Measurements from ENCODE around the gene DRAXIN.

The DRAXIN gene

DNA sequence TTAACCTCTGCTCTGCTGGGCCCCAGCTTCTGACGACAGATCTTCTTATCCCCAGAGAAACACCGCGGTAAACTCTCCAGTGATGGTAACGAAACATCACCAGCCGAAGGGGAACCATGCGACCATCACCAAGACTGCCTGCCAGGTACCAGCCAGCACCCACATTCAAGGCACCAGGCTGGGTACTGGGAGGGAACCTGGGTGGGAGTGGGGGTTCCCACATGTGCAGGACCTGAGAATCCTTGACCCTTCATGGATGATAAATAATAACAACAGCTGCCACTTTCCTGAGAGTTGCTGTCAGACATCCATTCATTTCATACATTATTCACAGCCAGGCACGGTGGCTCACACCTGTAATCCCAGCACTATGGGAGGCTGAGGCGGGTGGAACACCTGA lies 20.8 kb downstream of the DRAXIN start:
- DNase-seq: no peak

DNA sequence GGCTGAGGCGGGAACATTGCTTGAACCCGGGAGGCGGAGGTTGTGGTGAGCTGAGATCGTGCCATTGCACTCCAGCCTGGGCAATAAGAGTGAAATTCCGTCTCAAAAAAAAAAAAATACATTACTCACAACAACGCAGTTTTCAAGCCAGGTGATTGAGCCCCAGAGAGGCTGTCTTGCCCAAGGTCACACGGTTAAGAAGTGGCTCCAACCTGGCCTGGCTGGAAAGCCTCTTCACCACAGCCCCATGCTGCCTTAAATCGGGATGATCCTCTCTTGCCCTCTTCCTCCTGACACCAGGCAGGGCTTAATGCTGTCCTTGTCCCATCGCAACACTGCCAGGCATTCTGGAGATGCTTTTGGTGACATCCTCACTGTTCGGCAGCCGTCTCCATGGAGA lies 21.6 kb downstream of the DRAXIN start:
- DNase-seq: no peak

DNA sequence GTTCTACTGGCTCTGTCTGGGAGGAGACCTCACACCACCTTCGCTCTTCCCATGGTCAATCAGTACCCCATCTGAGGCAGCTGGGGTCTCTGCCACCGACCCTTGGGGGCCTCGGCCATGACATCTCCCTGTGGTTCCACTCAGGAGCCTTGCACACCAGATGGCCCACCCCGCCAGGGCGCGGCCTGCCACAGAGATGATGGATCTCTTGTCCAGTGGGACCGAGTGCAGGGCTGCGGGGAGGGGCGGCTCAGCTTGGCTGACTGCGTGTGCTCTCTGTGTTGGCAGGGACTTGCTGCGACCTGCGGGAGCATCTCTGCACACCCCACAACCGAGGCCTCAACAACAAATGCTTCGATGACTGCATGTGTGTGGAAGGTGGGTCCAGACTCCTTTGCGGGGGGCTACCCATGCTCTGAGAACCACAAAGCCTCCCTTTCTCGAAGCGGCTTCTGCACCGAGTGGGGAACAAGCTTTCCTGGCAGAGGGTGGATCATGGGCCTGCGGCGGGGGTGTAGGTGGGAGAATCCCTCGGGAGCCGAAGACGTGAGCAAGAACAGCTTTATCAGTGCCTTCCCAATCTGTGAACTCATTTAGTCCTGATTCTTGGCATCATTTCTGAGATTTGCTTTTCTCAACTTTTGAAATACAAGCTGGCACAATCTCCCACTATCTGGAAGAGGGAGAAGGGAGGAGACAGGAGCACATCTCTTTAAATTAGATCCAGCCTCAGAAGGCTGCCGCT lies 23.5 kb downstream of the DRAXIN start:
- no peak for DNase-seq

DNA sequence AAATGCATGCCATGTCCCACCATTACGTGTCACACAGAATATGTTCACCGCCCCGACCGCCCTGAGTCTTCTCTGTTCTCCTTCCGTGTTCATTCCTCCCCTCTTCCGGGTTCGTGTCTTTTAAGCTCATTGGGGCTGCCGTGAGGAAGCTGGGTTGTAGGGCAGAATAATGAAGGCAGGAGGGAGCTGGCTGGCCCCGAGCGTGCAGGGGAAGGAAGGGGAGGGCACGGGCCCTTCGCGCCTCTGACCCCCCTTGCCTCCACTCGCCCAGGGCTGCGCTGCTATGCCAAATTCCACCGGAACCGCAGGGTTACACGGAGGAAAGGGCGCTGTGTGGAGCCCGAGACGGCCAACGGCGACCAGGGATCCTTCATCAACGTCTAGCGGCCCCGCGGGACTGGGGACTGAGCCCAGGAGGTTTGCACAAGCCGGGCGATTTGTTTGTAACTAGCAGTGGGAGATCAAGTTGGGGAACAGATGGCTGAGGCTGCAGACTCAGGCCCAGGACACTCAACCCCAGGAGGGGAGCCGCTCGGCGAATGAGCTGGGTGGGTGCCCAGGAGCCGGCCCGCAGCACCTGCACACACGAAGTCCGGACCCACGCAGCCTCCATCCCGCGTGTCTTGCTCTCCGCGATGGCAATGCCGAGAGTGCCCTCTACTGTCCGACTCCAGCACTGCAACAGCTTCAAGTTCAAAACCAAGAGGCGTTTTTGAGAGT lies 28.0 kb downstream of the DRAXIN start:
- DNase-seq: peak; percentile 91

DNA sequence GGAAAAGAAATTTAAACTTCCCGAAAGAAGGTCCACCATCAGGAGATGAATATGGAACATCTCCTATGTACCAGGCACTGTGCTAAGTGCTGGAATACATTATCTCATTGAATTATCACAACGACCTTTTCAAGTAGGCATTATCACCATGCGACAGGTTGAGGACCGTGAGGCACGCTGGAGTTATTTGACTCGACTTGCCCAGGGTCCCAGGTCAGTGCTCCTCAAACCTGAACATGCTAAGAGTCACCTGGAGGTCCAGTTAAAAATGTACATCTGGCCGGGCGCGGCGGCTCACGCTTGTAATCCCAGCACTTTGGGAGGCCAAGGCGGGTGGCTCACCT lies 28.5 kb downstream of the DRAXIN start:
- no peak for DNase-seq

DNA sequence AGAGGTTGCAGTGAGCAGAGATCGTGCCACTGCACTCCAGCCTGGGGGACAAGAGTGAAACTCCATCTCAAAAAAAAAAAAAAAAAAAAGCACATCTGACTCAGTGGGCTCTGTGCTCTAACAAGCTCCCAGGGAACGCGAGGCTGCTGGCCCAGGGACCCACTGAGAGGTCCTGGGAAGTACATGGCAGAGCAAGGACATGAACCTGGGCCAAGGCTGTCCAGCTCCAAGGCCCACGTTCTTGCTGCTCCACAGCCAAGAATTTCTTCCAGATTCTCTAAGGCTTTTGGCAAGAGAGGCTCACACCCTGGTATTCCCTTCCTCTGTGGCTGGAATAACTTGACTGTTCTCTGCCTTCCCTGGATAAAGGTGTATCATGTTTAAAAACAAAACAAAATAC lies 29.0 kb downstream of the DRAXIN start:
- no peak for DNase-seq

DNA sequence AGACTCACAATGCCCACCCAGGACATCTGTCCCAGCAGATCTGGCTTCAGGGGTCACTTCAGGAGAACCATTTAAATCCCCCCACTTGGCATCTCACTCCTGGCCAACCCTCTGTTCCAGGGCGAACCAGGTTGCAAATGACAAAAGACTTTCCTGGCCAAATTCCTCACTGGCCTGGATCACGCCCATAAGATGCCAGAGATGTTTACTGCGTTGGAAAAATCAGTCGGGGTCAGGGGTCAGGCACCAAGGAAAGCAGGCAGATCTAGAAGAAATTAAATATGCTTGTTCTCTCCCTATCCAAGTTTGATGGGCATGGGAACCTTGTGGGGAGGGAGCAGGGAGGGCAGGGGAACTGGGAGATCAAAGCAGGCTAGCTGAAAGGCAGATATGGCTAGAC lies 29.8 kb downstream of the DRAXIN start:
- DNase-seq: no peak

DNA sequence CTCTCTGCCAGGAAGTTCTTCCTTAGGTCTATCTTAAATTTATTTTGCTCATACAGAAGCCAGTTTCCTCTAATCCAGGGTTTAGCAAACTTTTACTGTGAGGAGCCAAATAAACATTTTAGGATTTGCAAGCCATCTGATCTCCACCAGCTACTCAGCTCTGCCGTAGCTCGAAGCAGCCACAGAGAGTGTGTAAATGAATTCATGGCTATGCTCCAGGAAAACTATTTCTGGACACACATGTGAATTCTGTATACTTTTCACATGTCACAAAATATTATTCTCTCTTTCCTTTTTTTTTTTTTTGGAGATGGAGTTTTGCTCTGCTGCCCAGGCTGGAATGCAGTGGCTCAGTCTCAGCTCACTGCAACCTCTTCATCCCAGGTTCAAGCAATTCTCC lies 31.0 kb downstream of the DRAXIN start:
- DNase-seq: no peak

DNA sequence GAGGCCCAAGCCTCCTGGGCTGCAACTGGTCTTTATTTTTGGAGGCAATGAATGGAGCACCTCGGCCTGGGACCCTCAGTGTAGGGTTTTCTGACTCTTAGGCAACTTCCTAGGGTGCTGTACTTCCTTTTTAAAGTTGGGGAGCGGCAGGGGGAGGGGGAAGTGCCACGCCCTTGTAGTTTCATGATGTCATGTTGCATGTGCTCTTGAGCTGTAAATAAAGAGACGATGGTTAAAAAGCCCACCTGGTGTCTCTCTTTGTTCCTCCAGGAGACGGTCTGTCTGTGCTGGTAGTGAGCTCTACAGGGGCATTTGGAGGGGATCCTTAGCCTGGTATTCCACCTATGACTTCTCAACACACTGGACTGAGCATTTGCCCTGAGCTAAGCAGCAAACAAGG lies 34.1 kb downstream of the DRAXIN start:
- no peak for DNase-seq

DNA sequence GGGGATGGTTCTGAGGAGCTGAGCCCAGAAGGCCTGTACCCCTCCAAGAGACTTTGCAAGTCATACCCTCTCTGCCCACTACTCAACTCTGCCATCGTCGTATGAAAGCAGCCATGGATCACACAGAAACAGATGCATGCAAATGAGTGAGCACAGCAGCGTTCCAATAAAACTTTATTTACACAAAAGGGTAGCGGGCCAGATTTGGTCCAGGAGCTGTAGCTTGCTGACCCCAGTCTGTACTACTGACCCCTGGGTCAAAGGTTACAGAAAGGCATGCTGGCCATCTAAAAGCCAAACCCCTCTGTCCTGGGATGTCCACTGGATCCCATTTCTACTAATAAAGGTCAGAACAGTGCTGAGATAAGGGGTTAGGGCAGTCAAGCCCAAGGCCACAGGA lies 35.6 kb downstream of the DRAXIN start:
- DNase-seq: no peak

DNA sequence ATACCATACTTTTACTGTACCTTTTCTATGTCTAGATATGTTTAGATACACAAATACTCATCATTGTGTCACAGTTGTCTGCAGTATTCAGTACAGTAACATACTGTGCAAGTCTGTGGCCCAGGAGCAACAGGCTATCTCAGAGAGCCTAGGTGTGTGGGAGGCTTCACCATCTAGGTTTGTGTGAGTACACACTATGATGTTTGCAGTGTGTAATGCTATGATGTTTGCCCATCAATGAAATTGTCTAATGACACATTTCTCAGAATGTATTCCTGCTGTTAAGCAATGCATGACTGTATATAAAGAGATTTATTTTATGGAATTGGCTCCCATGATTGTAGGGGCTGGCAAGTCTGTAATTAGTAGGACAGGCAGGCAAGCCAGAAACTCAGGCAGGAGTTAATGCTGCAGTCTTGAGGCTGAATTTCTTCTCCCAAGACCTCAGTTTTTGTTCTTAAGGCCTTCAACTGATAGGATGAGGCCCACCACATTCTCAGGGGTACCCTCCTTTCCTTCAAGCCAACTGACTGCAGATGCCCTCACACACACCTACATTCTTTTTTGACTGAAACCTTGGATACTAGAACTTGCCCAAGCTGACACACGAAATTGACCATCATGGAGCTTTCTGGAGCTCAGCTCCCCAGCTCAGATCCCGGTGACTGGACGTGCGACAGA lies 36.8 kb downstream of the DRAXIN start:
- DNase-seq: no peak

DNA sequence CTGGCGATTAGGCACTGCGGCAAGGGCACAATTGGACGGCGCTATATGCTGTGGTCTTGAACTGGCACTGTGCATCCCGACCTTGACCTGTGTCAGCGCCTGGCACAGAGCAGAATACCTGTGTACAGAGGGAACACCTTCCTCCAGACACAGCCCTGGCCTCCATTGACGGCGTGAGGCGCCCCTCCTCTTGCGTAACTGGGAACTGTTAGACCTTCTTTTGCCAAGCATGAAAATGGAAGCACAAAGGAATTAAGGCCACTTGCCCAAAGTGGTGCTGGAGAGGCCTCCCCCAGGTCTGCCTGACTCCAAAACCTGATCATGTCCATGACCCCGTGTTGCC lies 37.6 kb downstream of the DRAXIN start:
- DNase-seq: no peak

DNA sequence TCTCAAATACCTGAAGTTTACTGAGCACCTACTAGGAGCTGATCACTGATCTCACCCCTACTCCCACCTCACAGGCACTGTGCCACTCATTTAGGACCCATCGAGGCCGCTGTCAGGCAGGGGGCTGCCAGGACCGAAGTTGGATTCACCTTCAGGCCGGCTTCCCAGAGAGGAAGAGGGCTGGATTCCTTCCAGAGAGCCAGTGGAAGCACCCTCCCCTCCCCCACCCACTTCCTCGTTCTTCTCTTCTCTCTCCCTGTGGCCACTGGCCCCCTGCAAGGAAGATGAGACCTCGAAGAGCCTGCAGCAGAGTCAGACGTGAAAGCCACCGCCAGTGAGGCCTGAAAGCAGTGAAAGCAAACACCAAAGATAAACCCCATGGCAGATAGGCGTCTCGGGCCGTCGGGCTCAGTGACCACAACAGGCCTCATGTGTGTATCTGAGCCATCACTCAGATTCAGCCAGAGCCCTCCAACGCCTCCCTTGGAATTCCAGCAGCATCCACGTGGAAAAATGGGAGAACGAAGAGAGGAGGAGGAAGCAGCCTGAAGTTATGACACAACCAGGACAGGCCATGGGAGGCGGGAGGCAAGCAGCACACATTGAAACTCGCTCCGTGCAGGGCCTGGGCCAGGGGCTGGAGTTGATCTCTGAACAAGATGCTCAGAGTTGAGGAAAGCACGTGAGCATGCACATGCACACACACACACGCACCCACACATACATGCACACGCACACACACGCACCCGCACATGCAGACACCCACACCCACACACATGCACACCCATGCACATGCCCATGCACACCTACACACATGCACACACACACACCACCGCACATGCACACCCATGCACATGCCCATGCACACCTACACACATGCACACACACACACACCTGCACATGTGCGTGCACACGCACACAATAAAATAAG lies 38.3 kb downstream of the DRAXIN start:
- no peak for DNase-seq

DNA sequence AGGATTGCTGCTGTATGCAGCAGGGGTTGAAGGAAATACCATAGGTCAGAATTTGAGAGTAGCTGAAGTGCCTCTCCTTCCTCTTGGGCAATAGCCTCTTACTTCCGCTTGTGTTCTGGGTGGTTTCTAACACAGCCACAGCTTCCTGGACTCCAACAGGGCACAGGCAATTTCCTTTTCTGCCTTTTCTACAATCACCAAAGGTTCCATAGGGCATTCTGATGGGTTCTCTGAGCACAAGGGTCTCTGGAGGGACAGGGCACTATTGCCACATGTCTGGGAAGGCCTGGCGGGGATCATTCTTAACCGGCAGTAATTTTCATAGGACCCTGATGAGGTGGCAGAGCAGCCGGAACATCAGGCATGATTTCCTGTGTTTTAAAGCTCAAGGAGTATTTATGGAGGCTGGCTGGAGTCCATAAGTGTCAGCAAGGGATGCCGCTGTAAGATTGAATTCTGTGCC lies 39.0 kb downstream of the DRAXIN start:
- no peak for DNase-seq

DNA sequence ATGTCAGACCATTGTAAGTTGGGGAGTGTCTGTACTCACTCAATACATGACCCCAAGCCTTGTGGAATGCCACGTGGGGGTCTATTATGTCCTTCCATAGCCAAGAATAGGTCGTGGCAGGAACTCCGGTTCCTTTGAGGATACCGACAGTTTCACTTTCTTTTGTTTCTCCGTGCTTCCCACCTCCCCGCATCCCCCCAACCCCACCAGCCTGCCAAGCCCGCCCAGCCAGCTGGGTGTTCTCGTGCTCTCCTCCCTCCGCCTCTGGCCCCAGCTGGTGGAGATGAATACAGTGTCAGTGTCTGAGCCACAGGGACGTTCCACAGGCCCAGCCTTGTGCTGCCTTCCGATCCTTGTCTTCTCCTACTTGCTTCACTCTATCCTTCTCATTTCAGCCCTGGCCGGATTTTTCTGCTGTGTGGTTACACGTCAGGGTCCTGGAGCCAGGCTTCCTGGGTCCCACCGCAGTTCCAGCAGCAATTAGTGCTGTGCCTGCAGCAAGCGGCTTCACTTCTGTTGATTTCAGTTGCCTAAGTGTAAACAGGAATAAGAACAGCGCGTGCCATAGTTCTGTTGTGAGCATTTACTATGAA lies 40.3 kb downstream of the DRAXIN start:
- DNase-seq: no peak

DNA sequence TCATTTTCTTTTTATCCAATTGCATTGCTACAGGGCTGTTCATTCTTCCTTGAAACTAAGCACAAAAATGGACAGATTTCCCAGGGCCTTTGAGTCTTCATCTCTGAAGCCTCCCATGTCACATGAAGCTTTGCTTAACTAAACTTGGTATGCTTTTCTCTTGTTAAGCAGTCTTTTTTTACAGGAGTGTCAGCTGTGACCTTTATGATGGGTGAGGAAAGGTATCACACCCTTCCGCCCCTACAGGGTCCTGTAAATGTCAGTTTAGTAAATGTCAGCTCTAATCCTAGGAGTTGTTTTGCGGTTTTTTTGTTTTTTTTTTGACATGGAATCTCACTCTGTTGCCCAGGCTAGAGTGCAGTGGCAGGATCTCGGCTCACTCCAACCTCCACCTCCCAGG lies 41.8 kb downstream of the DRAXIN start:
- no peak for DNase-seq

DNA sequence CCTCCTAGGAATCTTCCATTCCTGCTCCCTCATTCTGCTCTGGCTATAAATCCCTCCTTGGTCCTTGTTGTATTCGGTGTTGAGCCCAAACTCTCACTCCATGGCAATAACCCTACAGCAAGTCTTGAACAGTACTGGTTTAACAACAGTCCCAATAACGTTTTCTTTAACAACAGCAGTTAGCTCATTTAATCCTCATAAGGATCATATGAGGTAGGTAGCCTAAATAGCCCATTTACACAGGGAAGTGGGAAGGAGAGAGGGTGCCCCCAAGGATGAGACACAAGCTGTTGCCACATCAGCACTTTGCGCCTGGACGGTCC lies 44.0 kb downstream of the DRAXIN start:
- no peak for DNase-seq

DNA sequence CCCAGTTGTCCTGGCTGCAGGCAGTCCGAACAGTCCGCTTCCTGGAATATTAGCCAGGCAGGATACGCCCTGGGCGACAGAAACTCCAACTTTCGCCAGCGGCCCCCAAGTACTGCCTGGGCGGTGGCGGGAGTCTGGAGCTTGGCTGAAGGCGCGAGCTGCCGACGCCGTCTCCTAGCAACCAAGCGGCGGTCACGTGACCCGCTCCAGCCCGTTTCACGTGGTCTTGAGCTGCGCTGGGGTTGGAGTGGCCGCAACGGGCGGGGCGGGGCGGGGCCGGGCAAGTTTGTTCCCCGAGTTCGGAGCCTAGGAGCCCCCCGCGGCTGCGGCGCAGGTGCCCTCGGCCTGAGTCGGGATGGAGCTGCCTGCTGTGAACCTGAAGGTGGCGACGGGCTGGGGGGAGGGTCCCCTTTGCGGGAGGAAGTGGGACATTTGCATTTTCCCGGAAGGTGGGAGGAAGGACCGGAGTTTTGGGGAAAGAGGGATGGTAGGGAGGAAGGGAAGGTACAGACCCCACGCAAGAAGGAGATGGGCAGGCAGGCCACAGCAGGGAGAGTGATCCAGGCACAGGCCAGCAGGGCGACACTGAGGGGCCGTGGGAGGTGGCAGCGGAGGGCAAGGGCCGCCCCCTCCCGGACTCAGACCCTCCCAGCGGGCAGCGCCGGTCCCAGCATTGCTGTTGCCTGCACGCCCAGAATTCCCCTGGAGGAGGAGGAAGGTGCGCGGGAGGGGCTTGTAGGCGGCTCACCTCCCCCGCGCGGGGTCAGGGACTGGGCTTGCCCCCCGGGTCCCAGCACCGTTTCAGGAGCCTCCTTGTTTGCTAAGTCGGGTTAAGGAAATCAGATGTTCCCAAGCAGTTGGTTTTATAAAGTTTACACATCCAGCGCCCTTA lies 44.6 kb downstream of the DRAXIN start, which contains the start of gene AGTRAP:
TSS of gene AGTRAP (plus strand) at position 283 of the 892 bp plus-strand sequence. CDS start at position 356, 73 bp downstream.
- DNase-seq: peak; percentile 84

DNA sequence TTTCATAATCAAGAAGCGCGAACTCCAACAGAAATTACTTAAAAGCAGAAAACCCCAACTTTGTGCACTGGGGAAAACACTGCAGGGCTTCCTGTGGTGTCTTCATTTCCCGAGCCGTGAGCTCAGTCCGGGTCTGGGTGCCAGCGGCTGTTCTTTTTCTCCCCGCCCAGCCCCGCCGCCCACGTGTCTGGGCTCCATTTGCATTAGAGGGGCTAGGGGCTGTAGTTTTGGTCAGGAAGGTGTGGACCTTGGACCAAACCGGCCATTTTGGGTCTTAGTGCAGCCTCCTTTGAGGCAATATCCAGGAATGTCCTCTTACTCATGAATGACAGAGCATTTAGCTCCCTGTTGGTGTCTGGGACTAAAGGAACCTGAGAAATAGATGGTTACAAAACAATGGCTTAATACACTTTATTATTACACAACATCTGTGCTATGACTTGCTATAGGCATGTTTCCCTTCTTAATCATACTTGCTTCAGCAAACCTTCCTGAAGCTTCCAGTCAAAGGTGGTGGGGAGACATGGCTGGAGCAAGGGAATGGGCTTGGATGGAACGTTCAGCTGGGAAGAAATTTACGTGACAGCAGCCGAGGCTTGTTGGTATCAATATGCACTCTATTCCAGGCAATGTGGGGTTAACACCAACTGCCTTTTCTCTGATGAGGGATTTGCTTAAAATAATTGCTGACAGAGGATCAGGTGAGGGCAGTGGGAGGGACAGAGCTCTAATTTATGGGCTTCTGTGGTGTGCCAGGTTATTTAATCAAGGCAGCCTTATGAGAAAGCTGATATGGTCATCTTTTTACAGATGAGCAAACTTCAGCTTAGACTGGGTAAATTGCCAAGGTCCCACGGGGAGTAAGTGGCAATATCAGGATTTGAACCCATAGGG lies 45.5 kb downstream of the DRAXIN start:
- DNase-seq: peak; percentile 39

DNA sequence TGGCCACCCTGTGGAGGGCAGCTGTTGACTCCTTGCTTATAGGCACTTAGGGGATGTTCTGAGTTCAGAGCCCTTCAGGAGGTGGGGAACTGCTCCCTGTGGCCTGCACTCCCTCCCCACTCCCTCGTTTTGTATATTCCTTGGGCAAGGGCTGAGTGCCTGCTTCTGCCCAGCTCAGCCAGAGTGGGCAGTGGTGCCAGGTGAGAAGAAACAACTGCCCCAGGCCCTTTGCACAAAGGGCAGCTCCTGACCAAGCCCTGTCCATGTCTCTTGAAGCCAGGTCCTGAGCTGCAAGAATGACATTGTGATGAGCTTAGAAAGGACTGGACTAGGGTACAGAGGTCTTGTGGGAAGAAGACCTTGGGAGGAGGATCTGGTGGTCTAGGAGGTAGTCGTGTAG lies 46.6 kb downstream of the DRAXIN start:
- no peak for DNase-seq

DNA sequence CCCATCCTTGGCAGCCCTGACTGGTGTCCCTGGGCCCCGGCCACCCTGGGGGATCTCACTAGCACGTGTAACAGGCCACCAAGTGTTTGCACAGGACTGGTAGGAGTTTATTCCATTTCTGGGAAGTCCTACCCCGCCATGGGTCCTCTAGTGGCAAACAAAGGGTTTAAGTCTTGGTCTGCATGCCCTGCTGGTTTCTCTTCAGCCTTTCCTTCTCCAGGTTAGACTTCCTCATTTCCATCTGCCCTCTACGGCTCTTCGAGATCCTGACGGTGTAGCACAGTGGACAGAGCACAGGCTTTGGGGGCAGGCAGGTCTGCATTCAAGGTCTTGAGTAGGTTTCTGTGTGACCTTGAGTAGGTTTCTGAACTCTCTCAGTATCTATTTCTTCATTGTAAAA lies 47.3 kb downstream of the DRAXIN start:
- no peak for DNase-seq

Measured in activated CD8-positive, alpha-beta memory T cell treated with anti-CD3 and anti-CD28 coated beads, Interleukin-2, amount 50 U/mL, for 4 hours (primary cell).